Limb (tissue), 2 donors: ENCODE results near the gene NDUFA8.
"Not testable (repeated sequence)": the region's sequence is repeated elsewhere in the genome, so short reads cannot be mapped to it uniquely, and the experiment has no call there.

ENCODE experiments used
- DNase-seq, 2 donors: peaks; one replicate each; pipeline ENCODE4 v3.0.0-alpha.2; 2016; ENCODE audit errors: extremely low spot score in 2 of 2

NDUFA8 gene

GRCh38 chr9:122122468-122122867 is 37.1 kb downstream of the NDUFA8 start:
- DNase-seq: no peak

GRCh38 chr9:122121931-122122330 is 37.6 kb downstream of the NDUFA8 start:
- no peak for DNase-seq

GRCh38 chr9:122121391-122121790 is 38.2 kb downstream of the NDUFA8 start:
- no peak for DNase-seq

- DNase-seq: no peak
These were observed 39.1 kb downstream of the NDUFA8 start for GRCh38 chr9:122120316-122121071.

DNA sequence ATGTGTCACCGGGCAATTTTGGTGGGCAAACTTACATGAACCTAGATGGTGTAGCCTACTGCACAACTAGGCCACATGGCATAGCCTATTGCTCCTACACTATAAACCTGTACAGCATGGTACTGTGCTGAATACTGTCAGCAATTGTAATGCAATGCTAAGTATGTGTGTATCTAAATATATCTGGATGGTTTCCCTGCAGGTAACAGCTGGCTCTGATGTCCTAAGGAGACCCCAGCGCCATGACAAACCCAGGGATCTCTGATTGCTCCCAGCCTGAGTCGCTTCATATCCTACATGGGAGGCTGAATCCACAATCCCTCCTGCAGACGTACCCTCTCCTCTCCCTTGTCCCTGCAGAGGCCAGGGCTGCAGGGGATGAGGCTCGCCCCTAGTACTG is 39.9 kb downstream of the NDUFA8 start:
- DNase-seq: no peak

DNA sequence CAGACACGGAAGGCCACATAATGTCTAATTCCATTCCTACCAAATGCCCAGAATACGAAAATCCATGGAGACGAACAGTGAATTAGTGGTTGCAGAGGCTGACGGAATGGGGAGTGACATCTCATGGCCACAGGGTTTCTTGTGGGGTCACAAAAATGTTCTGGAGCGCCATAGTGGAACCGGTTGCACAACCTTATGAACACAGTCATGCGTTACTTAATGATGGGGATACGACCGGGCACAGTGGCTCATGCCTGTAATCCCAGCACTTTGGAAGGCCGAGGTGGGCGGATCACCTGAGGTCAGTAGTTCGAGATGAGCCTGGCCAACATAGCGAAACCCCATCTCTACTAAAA is 40.4 kb downstream of the NDUFA8 start:
- DNase-seq: no peak

DNA sequence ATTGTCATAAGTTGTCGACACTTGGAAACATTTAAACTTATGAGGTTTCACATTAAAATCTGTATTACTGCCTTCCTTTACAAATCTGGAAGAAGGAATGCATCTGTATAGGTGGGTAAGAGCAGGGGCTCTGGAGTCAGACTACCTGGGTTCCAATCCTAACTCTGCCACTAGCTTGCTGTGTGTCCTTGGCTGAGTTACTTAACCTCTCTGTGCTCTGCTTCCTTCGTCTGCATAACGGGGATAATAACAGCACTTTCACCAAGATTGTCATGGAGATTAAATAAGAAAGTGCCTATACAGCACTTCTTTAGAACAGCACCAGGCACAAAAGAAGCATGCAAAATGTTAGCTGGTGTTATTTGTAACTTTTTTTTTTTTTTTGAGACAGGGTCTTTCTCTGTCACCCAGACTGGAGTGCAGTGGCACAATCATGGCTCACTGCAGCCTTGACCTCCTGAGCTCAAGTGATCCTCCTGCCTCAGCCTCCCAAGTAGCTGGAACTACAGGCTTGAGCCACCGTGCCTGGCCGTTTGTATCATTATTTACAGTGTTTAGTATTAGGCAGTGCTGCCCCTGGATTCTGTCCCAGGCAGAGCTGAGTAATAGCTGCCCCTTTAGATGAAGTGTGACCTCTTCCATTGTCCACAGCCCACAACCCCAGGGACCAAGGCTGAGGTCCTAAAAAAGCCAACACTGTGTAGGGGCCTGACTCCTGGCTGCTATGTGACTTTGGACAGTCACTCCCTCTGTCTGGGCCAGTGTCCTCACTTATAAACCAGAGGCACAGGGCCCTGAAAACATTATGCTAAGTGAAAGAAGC is 41.0 kb downstream of the NDUFA8 start:
- DNase-seq: no peak

DNA sequence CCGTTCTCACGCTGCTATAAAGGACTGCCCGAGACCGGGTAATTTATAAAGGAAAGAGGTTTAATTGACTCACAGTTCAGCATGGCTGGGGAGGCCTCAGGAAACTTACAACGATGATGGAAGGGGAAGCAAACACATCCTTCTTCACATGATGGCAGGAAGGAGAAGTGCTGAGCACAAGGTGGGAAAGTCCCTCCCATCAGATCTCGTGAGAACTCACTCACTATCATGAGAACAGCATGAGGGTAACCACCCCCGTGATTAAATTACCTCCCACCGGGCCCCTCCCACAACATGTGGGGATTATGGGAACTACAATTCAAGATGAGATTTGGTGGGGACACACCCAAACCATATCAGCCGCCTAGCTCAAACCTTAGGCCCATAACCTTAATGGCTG is 42.3 kb downstream of the NDUFA8 start:
- DNase-seq: not testable (repeated sequence)

- DNase-seq: no peak
These were observed 43.0 kb downstream of the NDUFA8 start for GRCh38 chr9:122116448-122117173.

DNA sequence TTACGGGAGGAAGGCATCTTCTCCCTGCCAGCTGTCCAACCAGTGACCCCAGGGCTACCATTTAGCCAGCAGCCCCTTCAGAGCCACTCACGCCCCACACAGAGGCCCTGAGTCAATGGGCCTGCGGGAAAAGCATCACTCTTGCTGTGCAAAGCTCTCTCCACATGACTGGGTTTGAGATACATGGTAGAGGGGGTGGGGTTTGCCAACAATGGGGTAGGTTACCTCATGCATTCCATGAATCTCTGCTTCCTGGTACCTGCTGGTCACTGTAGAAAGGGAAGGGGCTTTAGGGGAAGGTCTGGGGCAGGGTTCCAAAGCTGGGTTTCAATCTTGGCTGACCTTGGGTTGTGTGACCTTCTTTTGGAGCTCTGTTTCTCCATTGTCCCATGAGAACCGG is 43.5 kb downstream of the NDUFA8 start:
- no peak for DNase-seq

- DNase-seq: no peak
These were observed 44.2 kb downstream of the NDUFA8 start for GRCh38 chr9:122115176-122116035.

DNA sequence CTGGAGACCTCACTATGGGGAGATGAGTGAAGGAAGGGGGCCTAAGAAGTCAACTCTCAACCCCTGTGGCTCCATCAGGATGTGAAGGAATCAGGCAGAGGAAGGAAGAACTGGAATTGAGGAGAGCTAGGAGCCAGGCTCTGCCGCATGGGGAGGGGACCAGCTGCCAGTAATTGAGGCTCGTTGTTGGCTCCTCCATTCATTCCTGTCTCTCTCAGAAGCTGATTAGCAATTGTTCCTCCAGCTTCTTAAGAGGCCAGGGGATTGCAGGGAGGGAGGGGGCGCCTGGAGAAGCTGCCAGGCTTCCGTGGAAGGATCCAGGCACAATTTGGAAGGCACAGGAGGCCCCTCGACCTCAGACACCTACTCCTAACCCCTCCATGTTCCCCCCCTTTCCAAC is 46.0 kb downstream of the NDUFA8 start:
- DNase-seq: no peak

DNA sequence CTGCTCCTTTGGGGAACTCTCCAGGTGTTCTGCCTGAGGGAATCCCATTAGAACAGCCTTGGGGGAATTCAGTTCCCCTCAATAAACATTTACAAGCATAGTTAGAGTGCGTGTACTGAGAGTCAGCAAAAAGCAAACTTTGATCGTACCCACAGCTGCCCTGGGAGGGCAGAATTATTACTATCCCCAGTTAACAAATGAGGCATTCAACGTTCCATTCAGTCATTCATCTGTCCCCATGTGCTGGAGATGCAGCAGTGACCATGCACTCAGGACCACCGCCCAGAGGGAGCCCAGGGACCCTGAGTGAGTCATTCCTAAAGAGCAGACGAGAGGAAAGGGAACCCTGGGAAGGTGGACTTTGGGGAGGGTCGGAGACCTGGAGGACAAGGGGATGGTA is 47.3 kb downstream of the NDUFA8 start:
- DNase-seq: no peak

- no peak for DNase-seq
These were observed 48.0 kb downstream of the NDUFA8 start for GRCh38 chr9:122111413-122112085.

DNA sequence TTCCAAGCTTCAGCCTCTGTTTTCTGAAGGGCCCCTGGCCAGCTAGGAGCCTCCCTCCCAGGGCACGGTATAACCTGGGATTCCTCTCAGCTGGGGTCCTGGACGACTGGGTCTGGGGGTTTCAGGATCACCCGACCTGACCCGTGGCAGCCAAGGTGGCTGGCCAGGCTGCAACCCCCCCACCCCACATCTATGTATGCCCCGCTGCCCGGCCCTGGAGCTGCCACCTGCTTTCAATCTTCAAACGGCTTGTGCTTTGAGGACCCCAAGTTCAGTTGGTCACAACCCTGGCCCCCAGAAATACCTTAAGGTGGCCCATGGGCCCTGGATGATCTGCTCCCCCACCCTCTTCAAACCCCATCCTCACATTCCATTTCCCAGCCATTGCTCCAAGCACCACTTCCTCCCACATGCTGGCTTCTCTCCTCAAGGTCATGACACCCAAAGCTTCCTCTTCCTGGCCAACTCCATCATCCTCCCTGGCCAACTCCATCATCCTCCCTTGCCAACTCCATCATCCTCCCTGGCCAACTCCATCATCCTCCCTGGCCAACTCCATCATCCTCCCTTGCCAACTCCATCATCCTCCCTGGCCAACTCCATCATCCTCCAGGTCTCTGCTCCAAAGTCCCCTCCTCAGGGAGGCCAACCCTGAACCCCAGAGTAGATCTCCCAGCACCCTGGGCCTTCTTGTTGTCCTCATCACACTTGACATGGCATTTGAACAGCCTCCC is 49.3 kb downstream of the NDUFA8 start:
- DNase-seq: no peak

- DNase-seq: no peak
These were observed 50.4 kb downstream of the NDUFA8 start for GRCh38 chr9:122109035-122109813.

GRCh38 chr9:122107291-122107805 is 52.2 kb downstream of the NDUFA8 start:
- DNase-seq: no peak

- no peak for DNase-seq
These were observed 53.0 kb downstream of the NDUFA8 start for GRCh38 chr9:122106576-122106975.

GRCh38 chr9:122103985-122104384 is 55.6 kb downstream of the NDUFA8 start:
- DNase-seq: no peak
